Left lobe of liver (tissue), 2 donors: ENCODE measurements around the gene PRH2. TPM values are rescaled to one million over a fixed set of nuclear protein-coding genes. Genes with fewer than 3 reads are reported as not detected.
A peak's percentile ranks its signal among the peaks of the same experiment; 100 is the strongest.

ENCODE experiments used
- ATAC-seq: fragments of 200-7000 bp; cut with Tn5 transposase; one replicate; pipeline ENCODE4 v1.9.1; 2020; ENCODE audit warnings: mild to moderate bottlenecking, moderate library complexity
- DNase-seq: peaks from one replicate; pipeline ENCODE4 v3.0.0-alpha.2; 2020; ENCODE audit warnings: low spot score
- total RNA-seq: library from RNA; stranded (reverse); gene quantifications from one replicate; pipeline ENCODE4 v1.2.1, GENCODE V29; 2021
- donor health status: DM: no; HTN: no; CAD: no; lungs with moderate emphysema.
- donor health status: DM: no; HTN: yes; CAD: no.

PRH2 gene
- total RNA-seq, result not detected

DNA sequence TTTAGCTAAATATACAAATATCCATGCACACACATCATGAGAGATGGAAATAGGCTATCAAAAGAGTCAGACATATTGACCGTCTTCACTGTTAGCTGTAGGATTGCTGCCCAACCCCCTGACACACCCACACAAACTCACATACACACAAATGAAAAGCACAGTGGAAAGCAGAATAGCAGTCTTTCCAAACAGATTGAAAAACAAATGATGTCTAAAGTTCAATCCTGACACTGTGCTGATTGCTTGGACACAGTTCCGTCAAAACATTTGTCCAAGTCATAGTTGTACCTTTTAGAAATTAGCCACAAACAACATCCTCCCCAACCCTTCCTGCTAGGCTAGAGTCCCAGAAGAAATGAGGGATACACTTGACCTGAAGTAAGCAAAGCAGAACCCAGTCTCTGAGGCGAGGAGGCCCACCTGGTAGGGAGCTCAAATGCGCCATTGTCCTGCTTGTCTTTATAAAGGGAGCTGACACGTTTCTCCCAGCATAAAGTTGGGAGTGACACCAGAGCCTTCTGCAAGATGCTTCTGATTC is at the start of gene PRH2:
PRH2 (plus strand) TSS at position 491 of the 541 bp plus-strand sequence; CDS start at position 529, 38 bp downstream.
- DNase-seq (no peak), ATAC-seq (peak; percentile 80)

GRCh38 chr12:10884086-10884725 is 44.8 kb upstream of the PRH2 start, which contains the start of gene PRH1:
Gene PRH1 (minus strand): TSS chr12:10884255. CDS start chr12:10884217, 38 bp downstream.
- DNase-seq, result no peak
- peak; percentile 33 for ATAC-seq

DNA sequence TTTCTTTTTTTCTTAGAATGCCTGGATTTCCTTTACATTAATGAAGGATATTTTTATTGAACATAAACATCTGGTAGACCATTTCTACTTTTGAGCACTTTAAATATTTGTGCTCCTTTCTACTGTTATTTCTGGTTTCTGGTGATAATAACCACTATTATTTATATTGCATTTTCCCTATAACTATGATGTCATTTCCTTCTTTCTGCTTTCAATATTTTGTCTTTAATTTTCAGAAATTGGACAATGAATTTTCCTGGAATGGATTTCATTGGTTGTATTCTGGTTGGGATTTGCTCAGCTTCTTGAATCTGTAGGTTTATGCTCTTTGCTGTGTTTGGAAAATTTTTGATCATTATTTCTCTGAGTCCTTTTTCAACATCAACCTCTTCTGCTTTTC is 39.8 kb upstream of the PRH2 start:
- no peak for ATAC-seq

DNA sequence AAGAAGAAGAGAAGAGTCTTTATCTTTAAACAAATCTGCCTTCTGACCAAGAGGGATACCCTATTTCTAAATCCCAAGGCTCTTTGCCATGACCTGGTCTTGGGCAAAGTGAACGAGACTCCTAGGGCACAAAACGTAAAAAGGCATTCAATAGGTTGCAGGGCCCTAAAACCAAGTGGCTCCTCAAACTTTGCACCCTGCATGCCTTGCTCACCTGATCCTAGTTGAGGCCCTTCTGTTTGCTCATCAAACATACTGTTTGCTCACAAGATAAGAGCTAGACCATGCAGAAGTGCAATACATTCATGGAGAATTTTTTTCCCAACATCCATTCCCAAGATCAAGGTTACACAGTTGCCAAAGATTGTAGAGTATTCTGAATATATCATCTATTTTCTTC is 37.1 kb upstream of the PRH2 start:
- DNase-seq, result peak; percentile 86
- ATAC-seq, result peak; percentile 97

More for the DNA sequence above, 39.8 kb upstream of the PRH2 start:
- DNase-seq, result no peak

- ATAC-seq (peak; percentile 52), DNase-seq (peak; percentile 49)
Measured at GRCh38 chr12:10896854-10897253, 32.2 kb upstream of the PRH2 start.

DNA sequence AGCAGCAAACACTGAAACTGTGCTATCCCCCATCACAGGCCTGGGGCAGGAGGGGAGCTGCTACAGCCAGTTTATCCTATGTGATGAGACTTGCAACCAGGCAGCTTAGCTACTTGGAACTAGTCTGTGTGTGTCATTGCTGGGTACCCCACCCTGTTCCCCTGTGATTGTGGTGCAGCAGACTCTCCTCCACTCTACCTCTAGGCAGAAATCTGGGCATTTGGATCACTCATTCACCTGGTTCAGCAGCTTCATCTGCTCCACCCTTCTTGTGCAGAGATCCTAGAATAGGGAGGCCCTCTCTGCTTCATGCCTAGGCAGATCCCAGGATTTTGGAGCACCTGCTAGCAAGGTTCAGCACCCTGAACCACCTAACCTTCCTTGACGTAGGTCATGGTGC is 28.5 kb upstream of the PRH2 start:
- no peak for DNase-seq
- no peak for ATAC-seq

- no peak for ATAC-seq
- DNase-seq, result no peak
Measured at GRCh38 chr12:10900972-10901371, 28.1 kb upstream of the PRH2 start.

DNA sequence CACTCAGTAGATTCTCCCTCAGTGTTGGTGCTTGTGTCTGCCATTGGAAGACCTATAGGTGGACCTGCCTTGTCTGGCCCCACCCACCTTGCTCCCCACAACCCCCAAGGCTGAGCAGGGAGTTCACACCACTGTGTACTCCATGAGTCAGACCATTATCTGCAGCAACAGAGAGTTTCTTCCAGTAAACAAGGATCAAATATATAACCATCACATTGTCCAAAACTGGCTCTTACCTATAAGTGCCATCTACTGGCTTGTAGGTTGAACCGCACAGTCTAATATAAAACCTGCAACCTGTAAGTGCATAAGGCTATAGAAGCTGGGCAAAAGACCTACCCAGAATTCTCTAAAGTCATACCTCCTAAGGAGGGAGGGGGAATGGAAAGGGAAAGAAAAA is 27.6 kb upstream of the PRH2 start:
- DNase-seq, result no peak
- peak; percentile 58 for ATAC-seq

DNA sequence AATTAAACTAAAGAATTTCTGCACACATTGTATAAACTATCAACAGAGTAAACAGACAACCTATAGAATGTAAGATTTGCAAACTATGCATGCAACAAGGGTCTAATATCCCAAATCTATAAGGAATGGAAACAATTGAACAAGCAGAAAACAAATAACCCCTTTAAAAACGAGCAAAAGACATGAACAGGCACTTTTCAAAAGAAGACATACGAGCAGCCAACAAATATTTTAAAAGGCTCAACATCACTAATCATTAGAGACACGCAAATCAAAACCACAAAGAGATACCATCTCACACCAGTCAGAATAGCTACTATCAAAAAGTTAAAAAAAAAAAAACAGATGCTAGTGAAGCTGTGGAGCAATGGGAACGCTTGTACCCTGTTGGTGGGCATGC is 24.4 kb upstream of the PRH2 start:
- no peak for ATAC-seq
- no peak for DNase-seq

GRCh38 chr12:10909462-10909861 is 19.6 kb upstream of the PRH2 start, which contains the start of gene TAS2R13:
Gene TAS2R13 (minus strand): TSS chr12:10909562. CDS start chr12:10909298, 264 bp downstream.
- no peak for DNase-seq

GRCh38 chr12:10910380-10910779 is 18.7 kb upstream of the PRH2 start:
- ATAC-seq (no peak), DNase-seq (no peak)

More at GRCh38 chr12:10909462-10909861, 19.6 kb upstream of the PRH2 start, which contains the start of gene TAS2R13:
- ATAC-seq, result no peak

- no peak for ATAC-seq
Measured at GRCh38 chr12:10919809-10920208, 9.2 kb upstream of the PRH2 start.

GRCh38 chr12:10926269-10926668 is 2.8 kb upstream of the PRH2 start:
- DNase-seq (no peak), ATAC-seq (no peak)

More at GRCh38 chr12:10919809-10920208, 9.2 kb upstream of the PRH2 start:
- DNase-seq, result no peak

DNA sequence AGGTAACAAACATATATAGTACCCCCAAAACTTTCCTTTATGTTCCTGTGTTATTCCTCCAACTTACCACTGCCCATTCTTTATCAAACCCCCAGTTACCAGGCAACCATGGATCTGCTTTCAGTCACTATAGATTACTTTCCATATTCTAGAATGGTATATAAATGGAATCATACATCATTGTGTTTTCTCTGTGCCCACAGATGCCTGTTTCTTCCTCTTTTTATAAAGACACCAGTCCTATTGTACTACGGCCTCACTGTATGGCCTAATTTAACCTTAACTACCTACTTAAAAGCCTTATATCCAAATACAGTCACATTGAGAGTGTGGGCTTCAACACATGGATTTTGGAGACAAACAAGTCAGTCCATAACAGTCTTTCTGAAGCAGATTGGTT is 7.5 kb downstream of the PRH2 start:
- no peak for DNase-seq
- ATAC-seq, result no peak

- no peak for ATAC-seq
- DNase-seq, result no peak
Measured at GRCh38 chr12:10939163-10939562, 10.1 kb downstream of the PRH2 start, which contains the start of gene TAS2R14. Gene TAS2R14 (minus strand): TSS chr12:10939263. CDS start chr12:10939207, 56 bp downstream.

GRCh38 chr12:10940389-10940788 is 11.4 kb downstream of the PRH2 start:
- DNase-seq (no peak), ATAC-seq (no peak)

- ATAC-seq (no peak), DNase-seq (no peak)
Measured at GRCh38 chr12:10941369-10941768, 12.3 kb downstream of the PRH2 start.

- ATAC-seq, result no peak
Measured at GRCh38 chr12:10941916-10942607, 13.0 kb downstream of the PRH2 start.

DNA sequence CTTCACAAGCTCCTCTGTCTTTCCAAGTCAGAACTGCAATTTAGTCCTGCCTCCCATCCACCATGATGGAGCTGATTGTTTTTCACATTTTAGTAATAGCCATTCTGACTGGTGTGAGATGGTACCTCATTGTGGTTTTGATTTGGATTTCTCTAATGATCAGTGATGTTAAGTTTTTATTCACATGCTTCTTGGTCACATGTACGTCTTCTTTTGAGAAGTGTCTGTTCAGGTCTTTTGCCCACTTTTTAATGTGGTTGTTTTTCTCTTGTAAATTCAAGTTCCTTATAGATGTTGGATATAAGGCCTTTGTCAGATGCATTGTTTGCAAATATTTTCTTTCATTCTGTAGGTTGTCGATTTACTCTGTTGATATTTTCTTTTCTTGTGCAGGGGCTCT is 14.1 kb downstream of the PRH2 start:
- ATAC-seq (no peak), DNase-seq (no peak)

More at GRCh38 chr12:10941916-10942607, 13.0 kb downstream of the PRH2 start:
- no peak for DNase-seq

DNA sequence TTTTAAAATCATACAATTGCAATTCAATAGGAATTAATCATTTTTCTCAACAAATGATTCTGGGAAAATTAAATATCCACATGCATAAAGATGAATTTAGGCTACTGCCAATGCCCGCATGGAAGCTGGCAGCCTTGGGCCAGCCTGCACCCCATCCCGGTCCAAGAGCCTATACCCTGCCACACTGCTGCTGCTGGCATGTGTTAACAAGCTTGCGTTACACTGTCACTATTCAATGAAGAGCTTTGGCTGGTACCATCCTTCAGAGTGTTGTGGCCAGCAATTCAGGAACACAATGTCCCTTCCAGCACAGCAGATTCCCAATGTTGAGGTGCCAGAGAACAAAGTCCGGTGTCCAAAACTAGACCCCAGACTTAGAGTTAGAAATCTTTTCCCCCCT is 23.6 kb downstream of the PRH2 start:
- ATAC-seq (peak; percentile 61), DNase-seq (no peak)

DNA sequence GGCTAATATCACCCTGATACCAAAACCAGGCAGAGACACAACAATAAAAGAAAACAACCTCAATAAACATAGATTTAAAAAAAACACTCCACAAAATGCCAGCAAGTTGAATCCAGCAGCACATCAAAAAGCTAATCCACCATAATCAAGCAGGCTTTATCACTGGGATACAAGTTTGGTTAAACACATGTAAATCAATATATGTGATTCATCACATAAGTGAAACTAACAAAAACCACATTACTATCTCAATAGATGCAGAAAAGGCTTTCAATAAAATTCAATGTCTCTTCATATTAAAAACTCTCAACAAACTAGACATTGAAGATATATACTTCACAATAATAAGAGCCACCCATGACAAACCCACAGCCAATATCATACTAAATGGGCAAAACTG is 27.0 kb downstream of the PRH2 start:
- DNase-seq (no peak), ATAC-seq (no peak)

DNA sequence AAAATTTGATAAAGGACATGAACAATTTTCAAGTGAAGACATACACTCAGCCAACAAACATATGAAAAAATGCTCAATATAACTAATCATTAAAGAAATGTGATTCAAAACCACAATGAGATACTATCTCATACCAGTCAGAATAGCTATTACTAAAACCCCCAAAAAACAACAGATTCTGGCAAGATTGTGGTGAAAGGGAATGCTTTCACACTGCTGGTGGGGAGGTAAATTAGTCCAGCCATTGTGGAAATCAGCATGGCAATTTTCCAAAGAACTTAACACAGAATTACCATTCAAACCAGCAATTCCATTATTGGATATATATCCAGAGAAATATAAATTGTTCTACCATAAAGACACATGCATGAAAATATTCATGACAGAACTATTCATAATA is 28.7 kb downstream of the PRH2 start:
- ATAC-seq, result no peak
- no peak for DNase-seq
